LoVo (cell line): ENCODE data around the gene B3GALT6.
"Not testable (repeated sequence)": the region's sequence is repeated elsewhere in the genome, so short reads cannot be mapped to it uniquely, and the experiment has no call there.

Experiments used
- DNase-seq: peaks from one replicate; pipeline ENCODE4 v3.0.0-alpha.2; 2016; ENCODE audit warnings: low spot score

Gene B3GALT6

GRCh38 chr1:1232208-1232795 is at the start of gene B3GALT6:
Gene B3GALT6, plus strand, starts transcription at chr1:1232237. Its CDS starts 42 bp downstream, at chr1:1232279.
- DNase-seq: no peak

- DNase-seq: no peak
Observed at GRCh38 chr1:1182491-1183220, 49.4 kb upstream of the B3GALT6 start.

GRCh38 chr1:1183221-1183747 is 48.8 kb upstream of the B3GALT6 start:
- no peak for DNase-seq

- DNase-seq: no peak
Observed at GRCh38 chr1:1183833-1184775, 47.9 kb upstream of the B3GALT6 start.

GRCh38 chr1:1185101-1185765 is 46.8 kb upstream of the B3GALT6 start:
- no peak for DNase-seq

GRCh38 chr1:1187938-1188337 is 44.1 kb upstream of the B3GALT6 start:
- DNase-seq: no peak

GRCh38 chr1:1189111-1189510 is 42.9 kb upstream of the B3GALT6 start:
- DNase-seq: no peak

DNA sequence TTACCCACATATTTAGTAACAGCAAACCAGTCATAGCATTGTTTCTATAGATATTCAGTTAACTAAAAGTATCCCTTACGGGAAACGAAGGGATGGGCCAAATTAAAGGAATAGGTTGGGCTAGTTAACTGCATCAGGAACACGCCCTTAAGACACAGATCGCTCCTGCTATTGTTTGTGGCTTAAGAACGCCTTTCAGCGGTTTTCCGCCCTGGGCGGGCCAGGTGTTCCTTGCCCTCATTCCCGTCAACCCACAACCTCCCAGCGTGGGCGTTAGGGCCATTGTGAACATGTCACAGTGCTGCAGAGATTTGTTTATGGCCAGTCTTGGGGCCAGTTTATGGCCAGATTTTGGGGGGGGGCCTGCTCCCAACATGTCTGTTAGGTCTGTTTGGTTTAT is 40.3 kb upstream of the B3GALT6 start:
- DNase-seq: no peak

GRCh38 chr1:1194723-1195122 is 37.3 kb upstream of the B3GALT6 start:
- no peak for DNase-seq

DNA sequence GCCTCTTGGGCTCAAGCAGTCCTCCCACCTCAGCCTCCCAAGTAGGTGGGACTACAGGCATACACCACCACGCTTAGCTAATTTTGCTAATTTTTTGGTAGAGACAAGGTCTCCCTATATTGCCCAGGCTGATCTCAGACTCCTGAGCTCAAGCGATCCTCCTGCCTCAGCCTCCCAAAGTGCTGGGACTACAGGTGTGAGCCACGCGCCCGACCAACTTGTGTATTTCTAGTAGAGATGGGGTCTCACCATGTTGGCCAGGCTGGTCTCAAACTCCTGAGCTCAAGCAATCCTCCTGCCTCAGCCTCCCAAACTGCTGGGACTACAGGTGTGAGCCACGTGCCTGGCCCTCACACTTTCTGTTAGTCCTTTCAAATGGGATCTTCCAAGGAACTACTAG is 36.3 kb upstream of the B3GALT6 start:
- DNase-seq: not testable (repeated sequence)

GRCh38 chr1:1196431-1197187 is 35.4 kb upstream of the B3GALT6 start:
- no peak for DNase-seq

DNA sequence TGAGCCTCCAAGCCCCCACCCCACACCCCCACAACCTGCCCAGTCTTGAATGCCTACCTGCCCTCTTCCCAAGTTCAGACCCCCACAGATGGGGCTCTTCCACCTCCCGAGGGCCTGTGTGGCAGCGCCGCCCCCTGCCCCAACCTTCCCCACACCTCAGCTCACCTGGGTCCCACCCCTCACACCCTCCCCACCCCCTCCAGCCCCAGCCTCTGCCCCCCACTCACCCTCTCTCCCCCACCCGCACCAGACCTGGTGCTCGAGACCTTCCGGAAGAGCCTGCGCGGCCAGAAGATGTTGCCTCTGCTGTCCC is 34.9 kb upstream of the B3GALT6 start:
- DNase-seq: no peak

- no peak for DNase-seq
Observed at GRCh38 chr1:1197551-1198422, 34.2 kb upstream of the B3GALT6 start.

DNA sequence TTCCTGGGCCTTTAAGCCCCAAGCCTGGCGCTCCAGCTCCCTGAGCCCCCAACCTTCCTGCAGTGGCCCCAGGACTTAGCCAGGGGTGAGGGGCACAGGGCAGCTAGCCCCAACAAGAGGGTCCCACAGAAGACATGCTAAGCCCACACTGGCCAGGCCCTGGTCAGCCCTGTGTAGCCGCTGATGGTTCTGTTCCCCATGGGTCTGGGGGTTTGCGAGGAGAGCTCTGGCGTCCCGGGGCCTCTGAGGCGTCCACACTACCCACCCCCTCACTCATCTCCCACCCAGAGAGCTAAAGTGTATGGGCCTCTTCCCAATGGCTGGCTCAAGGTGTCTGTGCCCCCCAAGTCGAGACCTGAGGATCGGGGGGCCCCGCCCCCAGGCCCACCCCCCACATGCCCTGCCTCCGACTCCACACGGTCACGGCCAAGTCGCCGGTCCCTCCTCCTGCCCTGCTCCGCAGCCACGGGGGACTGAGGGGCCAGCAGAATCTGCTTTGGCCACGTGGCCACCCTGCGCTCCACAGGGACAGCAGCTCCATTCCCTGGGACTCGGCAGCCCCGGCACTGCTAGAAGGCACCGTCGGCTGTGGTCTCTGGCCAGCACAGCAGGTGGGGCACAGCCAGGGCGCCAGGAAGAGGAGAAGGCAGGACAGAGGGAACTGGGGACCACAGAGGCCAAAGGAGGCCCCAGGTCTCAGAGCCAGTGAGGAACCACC is 33.5 kb upstream of the B3GALT6 start:
- DNase-seq: no peak

GRCh38 chr1:1199141-1199960 is 32.7 kb upstream of the B3GALT6 start:
- no peak for DNase-seq

DNA sequence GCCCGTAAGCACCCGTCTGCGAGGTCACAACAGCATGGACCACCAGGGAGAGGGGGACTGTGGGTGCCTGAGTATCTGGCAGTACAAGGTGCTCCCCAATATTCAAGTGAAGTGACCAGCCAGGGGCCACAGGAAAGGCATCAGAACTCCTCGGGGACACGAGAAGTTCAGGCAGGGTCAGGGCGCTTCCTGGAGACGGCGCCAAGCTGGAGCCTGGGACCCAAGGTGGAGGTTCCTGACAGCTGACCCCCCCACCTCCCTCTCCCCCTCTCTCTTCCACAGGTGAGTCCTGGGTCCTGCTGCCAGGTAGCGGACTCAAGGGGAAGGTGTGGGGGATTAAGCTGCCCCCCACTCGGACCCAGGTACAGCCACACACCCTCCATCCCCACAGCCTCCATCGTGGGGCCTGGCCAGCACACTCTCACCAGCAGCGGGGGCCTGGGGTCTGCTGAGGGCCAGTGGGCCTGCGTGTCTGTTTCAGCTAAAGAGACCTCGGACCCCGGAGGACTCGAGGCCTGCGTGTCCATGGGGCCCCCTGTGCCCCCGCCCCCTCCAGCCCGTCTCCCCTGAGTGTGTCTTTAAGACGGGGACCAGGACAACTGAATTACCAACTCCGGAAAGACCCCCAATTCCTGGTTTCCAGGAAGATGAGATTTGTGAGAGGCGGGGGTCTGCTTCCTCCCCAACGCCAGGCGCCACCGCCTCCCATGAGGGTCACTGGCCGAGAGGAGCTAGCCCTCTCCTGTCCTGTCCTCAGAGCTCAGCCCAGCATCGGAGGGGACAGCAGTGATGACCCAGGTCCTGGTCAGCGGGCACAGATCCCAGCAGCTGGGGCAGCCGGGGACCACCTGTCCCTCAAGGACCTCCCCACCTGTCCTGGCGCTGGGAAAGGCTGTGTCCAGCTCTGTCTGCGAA is 31.8 kb upstream of the B3GALT6 start:
- no peak for DNase-seq

GRCh38 chr1:1200876-1201810 is 30.9 kb upstream of the B3GALT6 start:
- peak; percentile 3 for DNase-seq
